ENCODE data around the gene COX15. TPM values are rescaled to one million over a fixed set of nuclear protein-coding genes. Genes with fewer than 3 reads are reported as not detected.
"Not testable (repeated sequence)": the region's sequence is repeated elsewhere in the genome, so short reads cannot be mapped to it uniquely, and the experiment has no call there.

Gene COX15
- total RNA-seq, 2 experiments from 2014 or later = 31.3 to 31.5 TPM

GRCh38 chr10:99760321-99760720, 28.4 kb upstream of the COX15 start:
- Mint-ChIP-seq H3K4me1 (ENCODE audit: low read depth) (no peaks in the 10 kb centered on the region), H3K27ac (no peak overlapping the region), H3K36me3 (peaks cover 65% of the 10 kb centered on the region), H3K9me3 (peaks cover 11% of the 10 kb centered on the region), H3K27me3 (no peaks in the 10 kb centered on the region), H3K4me3 (no peak overlapping the region)
- ChIA-PET CTCF (no interaction called here), POLR2A (no interaction called here)
- DNase-seq = no peak
- intact Hi-C loops (cut with micrococcal nuclease) = no loop called here

- intact Hi-C loops (cut with micrococcal nuclease) = no loop called here
- ChIA-PET CTCF (no interaction called here), POLR2A (no interaction called here)
- no peaks in the 10 kb centered on the region for H3K4me1 Mint-ChIP-seq (ENCODE audit: low read depth)
- H3K27me3 Mint-ChIP-seq = no peaks in the 10 kb centered on the region
- H3K9me3 Mint-ChIP-seq = peaks cover 6% of the 10 kb centered on the region
- DNase-seq = no peak
- no peak overlapping the region for H3K4me3 Mint-ChIP-seq
- peaks cover 70% of the 10 kb centered on the region for H3K36me3 Mint-ChIP-seq
- H3K27ac Mint-ChIP-seq = no peak overlapping the region
These were observed 26.4 kb upstream of the COX15 start for GRCh38 chr10:99758211-99758891.

GRCh38 chr10:99756159-99756558, 24.2 kb upstream of the COX15 start:
- ChIA-PET POLR2A (no interaction called here), CTCF (no interaction called here)
- H3K36me3 Mint-ChIP-seq = peaks cover 62% of the 10 kb centered on the region
- no peaks in the 10 kb centered on the region for H3K27me3 Mint-ChIP-seq
- H3K4me3 Mint-ChIP-seq = no peak overlapping the region
- H3K4me1 Mint-ChIP-seq (ENCODE audit: low read depth) = no peaks in the 10 kb centered on the region
- intact Hi-C loops (cut with micrococcal nuclease) = no loop called here
- no peaks in the 10 kb centered on the region for H3K9me3 Mint-ChIP-seq
- H3K27ac Mint-ChIP-seq = no peak overlapping the region
- no peak for DNase-seq

GRCh38 chr10:99754670-99755069, 22.7 kb upstream of the COX15 start:
- CTCF ChIA-PET = no interaction called here
- H3K27ac Mint-ChIP-seq = no peak overlapping the region
- intact Hi-C loops (cut with micrococcal nuclease) = no loop called here
- H3K4me1 Mint-ChIP-seq (ENCODE audit: low read depth) = no peaks in the 10 kb centered on the region
- no peak for DNase-seq
- H3K27me3 Mint-ChIP-seq = no peaks in the 10 kb centered on the region
- POLR2A ChIA-PET = no interaction called here
- H3K4me3 Mint-ChIP-seq = no peak overlapping the region
- H3K9me3 Mint-ChIP-seq = no peaks in the 10 kb centered on the region
- H3K36me3 Mint-ChIP-seq = peaks cover 57% of the 10 kb centered on the region

- Mint-ChIP-seq H3K4me1 (ENCODE audit: low read depth) (no peaks in the 10 kb centered on the region), H3K27ac (no peak overlapping the region), H3K4me3 (no peak overlapping the region), H3K9me3 (no peaks in the 10 kb centered on the region), H3K36me3 (peaks cover 39% of the 10 kb centered on the region), H3K27me3 (no peaks in the 10 kb centered on the region)
- ChIA-PET CTCF (no interaction called here), POLR2A (no interaction called here)
- DNase-seq = no peak
- intact Hi-C loops (cut with micrococcal nuclease) = no loop called here
These were observed 18.7 kb upstream of the COX15 start for GRCh38 chr10:99750641-99751040.

- H3K4me3 Mint-ChIP-seq = no peak overlapping the region
- H3K36me3 Mint-ChIP-seq = peaks cover 41% of the 10 kb centered on the region
- intact Hi-C loops (cut with micrococcal nuclease) = no loop called here
- POLR2A ChIA-PET = interaction anchor here (1.2 kb wide), 1 partner anchor 17 kb away, joined by 3 read pairs; the partner anchor contains the start of genes COX15 and CUTC
- H3K9me3 Mint-ChIP-seq = no peaks in the 10 kb centered on the region
- no peak overlapping the region for H3K27ac Mint-ChIP-seq
- no peak for DNase-seq
- H3K27me3 Mint-ChIP-seq = no peaks in the 10 kb centered on the region
- CTCF ChIA-PET = no interaction called here
- H3K4me1 Mint-ChIP-seq (ENCODE audit: low read depth) = no peaks in the 10 kb centered on the region
These were observed 17.0 kb upstream of the COX15 start for GRCh38 chr10:99748823-99749451.

- H3K4me3 Mint-ChIP-seq; intact Hi-C loops (cut with micrococcal nuclease); H3K27ac Mint-ChIP-seq; H3K9me3 Mint-ChIP-seq; POLR2A ChIA-PET; CTCF ChIA-PET; H3K27me3 Mint-ChIP-seq; DNase-seq: not testable (repeated sequence)
- Mint-ChIP-seq H3K36me3 (peaks cover 59% of the 10 kb centered on the region), H3K4me1 (ENCODE audit: low read depth) (peaks cover 16% of the 10 kb centered on the region)
These were observed 14.2 kb upstream of the COX15 start for GRCh38 chr10:99746166-99746565.

- Mint-ChIP-seq H3K27me3 (no peaks in the 10 kb centered on the region), H3K27ac (no peak overlapping the region), H3K4me3 (no peak overlapping the region), H3K4me1 (ENCODE audit: low read depth) (peaks cover 16% of the 10 kb centered on the region), H3K9me3 (peaks cover 14% of the 10 kb centered on the region), H3K36me3 (peaks cover 72% of the 10 kb centered on the region)
- DNase-seq = no peak
- POLR2A ChIA-PET = interaction anchor here (1.1 kb wide), 1 partner anchor 11 kb away, joined by 3 read pairs; the partner anchor contains the start of genes COX15 and CUTC
- CTCF ChIA-PET = interaction anchor here (0.9 to 1.8 kb wide), 2 partner anchors 11 to 183 kb away, joined by 4 to 9 read pairs; partner anchors contain the start of genes COX15 and CUTC
- intact Hi-C loops (cut with micrococcal nuclease) = no loop called here
These were observed 11.9 kb upstream of the COX15 start for GRCh38 chr10:99743841-99744240.

- no peak overlapping the region for H3K4me3 Mint-ChIP-seq
- peaks cover 76% of the 10 kb centered on the region for H3K36me3 Mint-ChIP-seq
- H3K9me3 Mint-ChIP-seq = peaks cover 14% of the 10 kb centered on the region
- no peaks in the 10 kb centered on the region for H3K27me3 Mint-ChIP-seq
- POLR2A ChIA-PET = interaction anchor here (1.1 kb wide), 1 partner anchor 10 kb away, joined by 3 read pairs; the partner anchor contains the start of genes COX15 and CUTC
- intact Hi-C loops (cut with micrococcal nuclease) = no loop called here
- peaks cover 16% of the 10 kb centered on the region for H3K4me1 Mint-ChIP-seq (ENCODE audit: low read depth)
- H3K27ac Mint-ChIP-seq = no peak overlapping the region
- DNase-seq = no peak
- CTCF ChIA-PET = interaction anchor here (1.8 kb wide), 1 partner anchor 10 kb away, joined by 9 read pairs; the partner anchor contains the start of genes COX15 and CUTC
These were observed 10.8 kb upstream of the COX15 start for GRCh38 chr10:99742701-99743100.

- Mint-ChIP-seq H3K27me3 (no peaks in the 10 kb centered on the region), H3K4me3 (no peak overlapping the region), H3K27ac (no peak overlapping the region), H3K36me3 (peaks cover 80% of the 10 kb centered on the region), H3K4me1 (ENCODE audit: low read depth) (peaks cover 20% of the 10 kb centered on the region), H3K9me3 (peaks cover 14% of the 10 kb centered on the region)
- intact Hi-C loops (cut with micrococcal nuclease) = no loop called here
- CTCF ChIA-PET = interaction anchor here (1.1 to 1.8 kb wide), 2 partner anchors 10 to 182 kb away, joined by 3 to 9 read pairs; partner anchors contain the start of genes COX15 and CUTC
- DNase-seq = no peak
- POLR2A ChIA-PET = interaction anchor here (2.5 kb wide), 1 partner anchor 10 kb away, joined by 11 read pairs; the partner anchor contains the start of genes COX15 and CUTC
These were observed 10.3 kb upstream of the COX15 start for GRCh38 chr10:99742254-99742653.

- POLR2A ChIA-PET = interaction anchor here (2.5 kb wide), 1 partner anchor 9 kb away, joined by 11 read pairs; the partner anchor contains the start of genes COX15 and CUTC
- CTCF ChIA-PET = interaction anchor here (0.7 to 1.1 kb wide), 2 partner anchors 10 to 180 kb away, joined by 3 read pairs; no protein-coding TSS in a partner anchor
- intact Hi-C loops (cut with micrococcal nuclease) = no loop called here
- Mint-ChIP-seq H3K36me3 (peaks cover 85% of the 10 kb centered on the region), H3K27me3 (no peaks in the 10 kb centered on the region), H3K27ac (no peak overlapping the region), H3K4me1 (ENCODE audit: low read depth) (peaks cover 21% of the 10 kb centered on the region), H3K9me3 (peaks cover 14% of the 10 kb centered on the region), H3K4me3 (no peak overlapping the region)
- no peak for DNase-seq
These were observed 9.1 kb upstream of the COX15 start for GRCh38 chr10:99740933-99741559.

GRCh38 chr10:99740260-99740659, 8.3 kb upstream of the COX15 start:
- Mint-ChIP-seq H3K9me3 (peaks cover 14% of the 10 kb centered on the region), H3K27me3 (no peaks in the 10 kb centered on the region), H3K27ac (no peak overlapping the region), H3K36me3 (peaks cover 83% of the 10 kb centered on the region), H3K4me1 (ENCODE audit: low read depth) (peaks cover 25% of the 10 kb centered on the region), H3K4me3 (no peak overlapping the region)
- ChIA-PET CTCF (interaction anchor here (1.1 to 1.7 kb wide), 2 partner anchors 37 to 105 kb away, joined by 5 to 8 read pairs; no protein-coding TSS in a partner anchor), POLR2A (interaction anchor here (2.5 kb wide), 1 partner anchor 8 kb away, joined by 11 read pairs; the partner anchor contains the start of genes COX15 and CUTC)
- intact Hi-C loops (cut with micrococcal nuclease) = no loop called here
- DNase-seq = no peak
